HL-60 (cell line): ENCODE measurements around the gene MOB3B.

Experiments used
- DNase-seq, 2 experiments: peaks; one replicate each; pipeline ENCODE4 v3.0.0-alpha.2; 2010 to 2020; ENCODE audit warnings: low read depth in 1 of 2, low spot score in 1 of 2
- H3K27ac ChIP-seq: fragments of 250-450 bp; sonication (Bioruptor Pico); replicated peaks from 2 replicates; pipeline ENCODE4 v1.5.1; 2020; ENCODE audit warnings: mild to moderate bottlenecking, moderate library complexity
- H3K27me3 ChIP-seq: fragments of 250-450 bp; sonication (Bioruptor Pico); 2 replicates; pipeline ENCODE4 v1.5.1; 2021; ENCODE audit warnings: mild to moderate bottlenecking, moderate library complexity; ENCODE audit not compliant: insufficient read depth, poor library complexity, severe bottlenecking
- H3K4me3 ChIP-seq: replicated peaks from 2 replicates; pipeline ENCODE4 v1.5.1; 2011; ENCODE audit warnings: mild to moderate bottlenecking, control low read depth, low read length; ENCODE audit not compliant: insufficient read depth
- GABPA ChIP-seq: IDR thresholded peaks from 2 replicates; pipeline ENCODE4 v1.6.1; 2012; ENCODE audit warnings: low read depth
- POLR2AphosphoS5 ChIP-seq: IDR thresholded peaks from 2 replicates; pipeline ENCODE4 v1.6.1; 2012; ENCODE audit warnings: low read depth
- SPI1 ChIP-seq: IDR thresholded peaks from 2 replicates; pipeline ENCODE4 v1.6.1; 2012; ENCODE audit warnings: low read depth, mild to moderate bottlenecking, borderline replicate concordance
- TF ChIP-seq, protein P1 (sequence below): IDR thresholded peaks from 2 replicates; pipeline ENCODE4 v1.6.1; 2012; ENCODE audit warnings: low read depth; ENCODE audit not compliant: insufficient replicate concordance
- TF ChIP-seq, protein P2 (sequence below): IDR thresholded peaks from one replicate; pipeline ENCODE4 v1.5.1; 2011; ENCODE audit warnings: low read length, control low read depth, inconsistent platforms; ENCODE audit not compliant: insufficient read depth

Gene MOB3B

DNA sequence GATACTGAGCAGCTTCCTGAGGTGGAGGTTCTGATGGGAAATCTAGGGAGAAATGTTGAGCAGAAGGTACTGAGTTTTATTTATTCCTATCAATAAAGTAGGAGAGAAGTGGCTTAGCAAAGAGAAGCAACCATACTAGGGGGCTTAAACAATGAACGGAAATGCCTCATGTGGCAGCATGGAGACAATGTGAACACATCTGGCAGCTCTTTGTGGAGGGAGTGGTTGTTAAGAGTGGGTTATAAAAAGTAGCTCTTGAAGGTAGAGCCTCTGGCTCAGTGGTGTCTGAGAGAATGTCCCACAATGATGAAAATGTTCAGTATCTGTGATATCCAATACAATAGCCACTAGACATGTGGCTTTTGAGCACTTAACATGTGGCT is 179.9 kb downstream of the MOB3B start:
- Histone ChIP-seq H3K4me3 (no peak overlapping the region), H3K27ac (no peak overlapping the region), H3K27me3 (no peaks in the 10 kb centered on the region)
- DNase-seq = no peak
- TF ChIP-seq GABPA (no peak), POLR2AphosphoS5 (no peak), SPI1 (no peak)
- TF ChIP-seq, protein P1, sequence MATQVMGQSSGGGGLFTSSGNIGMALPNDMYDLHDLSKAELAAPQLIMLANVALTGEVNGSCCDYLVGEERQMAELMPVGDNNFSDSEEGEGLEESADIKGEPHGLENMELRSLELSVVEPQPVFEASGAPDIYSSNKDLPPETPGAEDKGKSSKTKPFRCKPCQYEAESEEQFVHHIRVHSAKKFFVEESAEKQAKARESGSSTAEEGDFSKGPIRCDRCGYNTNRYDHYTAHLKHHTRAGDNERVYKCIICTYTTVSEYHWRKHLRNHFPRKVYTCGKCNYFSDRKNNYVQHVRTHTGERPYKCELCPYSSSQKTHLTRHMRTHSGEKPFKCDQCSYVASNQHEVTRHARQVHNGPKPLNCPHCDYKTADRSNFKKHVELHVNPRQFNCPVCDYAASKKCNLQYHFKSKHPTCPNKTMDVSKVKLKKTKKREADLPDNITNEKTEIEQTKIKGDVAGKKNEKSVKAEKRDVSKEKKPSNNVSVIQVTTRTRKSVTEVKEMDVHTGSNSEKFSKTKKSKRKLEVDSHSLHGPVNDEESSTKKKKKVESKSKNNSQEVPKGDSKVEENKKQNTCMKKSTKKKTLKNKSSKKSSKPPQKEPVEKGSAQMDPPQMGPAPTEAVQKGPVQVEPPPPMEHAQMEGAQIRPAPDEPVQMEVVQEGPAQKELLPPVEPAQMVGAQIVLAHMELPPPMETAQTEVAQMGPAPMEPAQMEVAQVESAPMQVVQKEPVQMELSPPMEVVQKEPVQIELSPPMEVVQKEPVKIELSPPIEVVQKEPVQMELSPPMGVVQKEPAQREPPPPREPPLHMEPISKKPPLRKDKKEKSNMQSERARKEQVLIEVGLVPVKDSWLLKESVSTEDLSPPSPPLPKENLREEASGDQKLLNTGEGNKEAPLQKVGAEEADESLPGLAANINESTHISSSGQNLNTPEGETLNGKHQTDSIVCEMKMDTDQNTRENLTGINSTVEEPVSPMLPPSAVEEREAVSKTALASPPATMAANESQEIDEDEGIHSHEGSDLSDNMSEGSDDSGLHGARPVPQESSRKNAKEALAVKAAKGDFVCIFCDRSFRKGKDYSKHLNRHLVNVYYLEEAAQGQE = no peak

DNA sequence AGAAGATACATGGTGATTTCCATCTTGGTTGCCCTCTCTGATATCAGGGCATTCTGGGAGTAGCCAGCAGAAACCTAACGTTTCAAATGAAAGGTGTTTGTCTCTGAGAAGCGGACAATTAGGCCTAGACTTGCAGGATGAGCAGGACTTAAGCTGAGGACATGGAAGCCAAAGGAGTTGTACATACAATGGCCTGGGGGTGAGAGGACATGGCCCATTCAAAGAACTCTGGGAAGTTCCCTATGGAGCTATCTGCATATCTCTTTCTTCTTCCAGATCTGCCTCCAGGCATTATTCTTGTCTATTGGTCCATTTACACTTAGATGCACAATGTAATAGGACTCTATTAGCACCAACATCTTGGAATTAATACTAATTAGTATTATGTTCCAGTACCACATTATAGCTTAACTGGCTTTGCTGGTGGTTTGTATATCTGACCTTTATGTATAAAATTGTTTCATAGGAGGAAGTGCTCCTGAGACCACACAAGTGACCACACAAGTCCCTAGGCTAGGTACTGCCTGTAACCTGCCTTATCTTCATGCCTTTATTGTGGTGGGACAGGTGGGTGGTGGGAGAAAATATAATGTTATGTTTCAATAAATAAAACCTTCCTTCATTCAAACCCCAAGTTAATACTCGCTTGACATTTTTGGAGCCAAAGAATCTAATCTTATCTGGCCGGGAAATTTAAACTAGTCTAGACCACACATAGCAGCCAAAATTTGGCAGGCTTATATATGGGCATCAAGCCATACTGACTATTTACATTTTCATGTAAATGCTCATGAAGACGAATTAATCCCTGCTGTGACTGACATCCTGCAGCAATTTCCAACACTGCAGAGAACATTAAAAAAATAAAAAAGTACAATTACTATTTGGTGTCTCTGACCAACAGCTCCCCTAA is 180.6 kb downstream of the MOB3B start:
- no peak overlapping the region for H3K27ac ChIP-seq
- TF ChIP-seq, protein P2, sequence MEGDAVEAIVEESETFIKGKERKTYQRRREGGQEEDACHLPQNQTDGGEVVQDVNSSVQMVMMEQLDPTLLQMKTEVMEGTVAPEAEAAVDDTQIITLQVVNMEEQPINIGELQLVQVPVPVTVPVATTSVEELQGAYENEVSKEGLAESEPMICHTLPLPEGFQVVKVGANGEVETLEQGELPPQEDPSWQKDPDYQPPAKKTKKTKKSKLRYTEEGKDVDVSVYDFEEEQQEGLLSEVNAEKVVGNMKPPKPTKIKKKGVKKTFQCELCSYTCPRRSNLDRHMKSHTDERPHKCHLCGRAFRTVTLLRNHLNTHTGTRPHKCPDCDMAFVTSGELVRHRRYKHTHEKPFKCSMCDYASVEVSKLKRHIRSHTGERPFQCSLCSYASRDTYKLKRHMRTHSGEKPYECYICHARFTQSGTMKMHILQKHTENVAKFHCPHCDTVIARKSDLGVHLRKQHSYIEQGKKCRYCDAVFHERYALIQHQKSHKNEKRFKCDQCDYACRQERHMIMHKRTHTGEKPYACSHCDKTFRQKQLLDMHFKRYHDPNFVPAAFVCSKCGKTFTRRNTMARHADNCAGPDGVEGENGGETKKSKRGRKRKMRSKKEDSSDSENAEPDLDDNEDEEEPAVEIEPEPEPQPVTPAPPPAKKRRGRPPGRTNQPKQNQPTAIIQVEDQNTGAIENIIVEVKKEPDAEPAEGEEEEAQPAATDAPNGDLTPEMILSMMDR = no peak
- TF ChIP-seq, protein P1 = no peak

DNA sequence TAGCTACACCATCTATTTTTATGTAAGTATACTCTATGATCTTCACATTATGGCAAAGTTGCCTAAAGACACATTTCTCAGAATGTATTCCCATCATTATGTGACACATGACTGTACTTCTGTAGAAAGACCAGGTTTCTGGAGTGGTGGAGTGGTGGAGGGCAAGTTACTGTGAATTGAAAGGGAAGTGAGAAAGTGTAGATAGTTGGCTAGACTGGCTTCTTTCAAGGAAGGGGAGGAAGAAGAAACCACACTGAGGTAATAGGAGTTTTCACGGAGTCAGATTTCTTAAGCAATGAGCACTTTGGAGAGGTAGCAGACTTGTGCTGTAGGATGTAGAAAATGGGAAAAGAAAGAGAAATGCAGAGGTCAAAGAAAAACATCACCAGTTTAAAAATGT is 181.7 kb downstream of the MOB3B start:
- Histone ChIP-seq H3K27ac (no peak overlapping the region), H3K27me3 (no peaks in the 10 kb centered on the region), H3K4me3 (no peak overlapping the region)
- DNase-seq = no peak
- TF ChIP-seq, protein P2 = no peak
- TF ChIP-seq, protein P1 = no peak
- TF ChIP-seq POLR2AphosphoS5 = no peak
- no peak for TF ChIP-seq SPI1
- TF ChIP-seq GABPA = no peak

More for the DNA sequence above, 180.6 kb downstream of the MOB3B start:
- no peak for DNase-seq
- H3K4me3 ChIP-seq = no peak overlapping the region
- no peaks in the 10 kb centered on the region for H3K27me3 ChIP-seq
